ENCODE data around the gene EID3. TPM values are rescaled to one million over a fixed set of nuclear protein-coding genes. Genes with fewer than 3 reads are reported as not detected.

Gene EID3
- total RNA-seq, 1 experiment from 2014 or later = 1.4 TPM

- no peak overlapping the region for H3K23ac ChIP-seq (ENCODE audit: insufficient read length, low read depth, low read length)
- no peaks in the 10 kb centered on the region for H3K27me3 ChIP-seq (ENCODE audit: insufficient read depth, low read length)
- H3T11ph ChIP-seq (ENCODE audit: low read length) = no peak overlapping the region
- no peak overlapping the region for H4K91ac ChIP-seq (ENCODE audit: insufficient read length, low read depth, low read length)
- H3K14ac ChIP-seq (ENCODE audit: insufficient read depth, low read length) = no peak overlapping the region
- no peak overlapping the region for H2BK12ac ChIP-seq (ENCODE audit: insufficient read length, low read depth, low read length)
- no peak overlapping the region for H3K4me3 Mint-ChIP-seq
- no peak overlapping the region for H3K9ac ChIP-seq (ENCODE audit: extremely low read depth, insufficient read length, low read length)
- no peak overlapping the region for H3K56ac ChIP-seq (ENCODE audit: insufficient read length, low read depth, low read length)
- H3K27ac Mint-ChIP-seq = peak overlapping the region in 2 of 3 experiments; percentile 14 to 40; a peak in 4 of 7 replicates
- H4K8ac ChIP-seq (replicated peaks; ENCODE audit: insufficient read length, low read depth, low read length) = no peak overlapping the region
- H3K79me2 ChIP-seq (ENCODE audit: insufficient read depth, low read length) = no peaks in the 10 kb centered on the region
- no CpG with 5 or more reads among the region's 12 CpGs for WGBS (ENCODE audit: extremely low coverage, insufficient read length, low lambda C conversion rate)
- DNase-seq = no peak
- no peak overlapping the region for H3K4me2 ChIP-seq (ENCODE audit: insufficient read depth, insufficient read length, low read length)
- H3K4ac ChIP-seq (ENCODE audit: low read depth, low read length) = no peak overlapping the region
- H3K79me1 ChIP-seq (ENCODE audit: insufficient read depth, low read depth, low read length, poor library complexity, severe bottlenecking) = no peaks in the 10 kb centered on the region
- no peak overlapping the region for H2BK120ac ChIP-seq (ENCODE audit: low read depth, low read length, poor library complexity, severe bottlenecking)
- H2AFZ ChIP-seq (ENCODE audit: low read length) = no peak overlapping the region
- TF ChIP-seq CTCF (conservative IDR thresholded peaks at IDR 0.05) = no peak
- no peak overlapping the region for H4K5ac ChIP-seq (ENCODE audit: insufficient read length, low read depth, low read length)
- H3K9me3 Mint-ChIP-seq = no peaks in the 10 kb centered on the region
- H2AK5ac ChIP-seq (ENCODE audit: insufficient read length, low read length) = no peak overlapping the region
- no peaks in the 10 kb centered on the region for H3K4me1 ChIP-seq (ENCODE audit: insufficient read depth, low read length)
- H3K23me2 ChIP-seq (ENCODE audit: insufficient read length, low read depth, low read length, poor library complexity, severe bottlenecking) = no peaks in the 10 kb centered on the region
- no peaks in the 10 kb centered on the region for H3K9me3 ChIP-seq (ENCODE audit: control insufficient read depth, low read depth, low read length)
- H2BK15ac ChIP-seq (ENCODE audit: low read depth, low read length) = no peak overlapping the region
- H2BK20ac ChIP-seq (ENCODE audit: low read depth, low read length, poor library complexity, severe bottlenecking) = no peak overlapping the region
- no peak overlapping the region for H2BK5ac ChIP-seq (ENCODE audit: insufficient read length, low read length)
- no peak overlapping the region for H3K18ac ChIP-seq (ENCODE audit: insufficient read length, low read depth, low read length)
- no peak overlapping the region for H3K27ac ChIP-seq (ENCODE audit: insufficient read length, low read depth, low read length)
- H3K27me3 Mint-ChIP-seq (ENCODE audit: low read depth) = no peaks in the 10 kb centered on the region
- H4K20me1 ChIP-seq (ENCODE audit: control insufficient read depth, insufficient read depth, insufficient read length) = no peaks in the 10 kb centered on the region
- peaks cover 33 to 67% (median 60%) of the 10 kb centered on the region in 3 experiments; a peak in 6 of 7 replicates for H3K36me3 Mint-ChIP-seq (ENCODE audit: insufficient read depth in 1 of 3, low read depth in 3 of 3)
- peaks cover 4 to 5% of the 10 kb centered on the region in 2 experiments; a peak in 3 of 4 replicates for H3K4me1 Mint-ChIP-seq
These were observed 39.2 kb downstream of the EID3 start for GRCh38 chr12:104342635-104343249.

Data from H9 (cell line).